ENCODE results near the gene IGFL2.
"Not testable (repeated sequence)": the region's sequence is repeated elsewhere in the genome, so short reads cannot be mapped to it uniquely, and the experiment has no call there.

IGFL2 gene

DNA sequence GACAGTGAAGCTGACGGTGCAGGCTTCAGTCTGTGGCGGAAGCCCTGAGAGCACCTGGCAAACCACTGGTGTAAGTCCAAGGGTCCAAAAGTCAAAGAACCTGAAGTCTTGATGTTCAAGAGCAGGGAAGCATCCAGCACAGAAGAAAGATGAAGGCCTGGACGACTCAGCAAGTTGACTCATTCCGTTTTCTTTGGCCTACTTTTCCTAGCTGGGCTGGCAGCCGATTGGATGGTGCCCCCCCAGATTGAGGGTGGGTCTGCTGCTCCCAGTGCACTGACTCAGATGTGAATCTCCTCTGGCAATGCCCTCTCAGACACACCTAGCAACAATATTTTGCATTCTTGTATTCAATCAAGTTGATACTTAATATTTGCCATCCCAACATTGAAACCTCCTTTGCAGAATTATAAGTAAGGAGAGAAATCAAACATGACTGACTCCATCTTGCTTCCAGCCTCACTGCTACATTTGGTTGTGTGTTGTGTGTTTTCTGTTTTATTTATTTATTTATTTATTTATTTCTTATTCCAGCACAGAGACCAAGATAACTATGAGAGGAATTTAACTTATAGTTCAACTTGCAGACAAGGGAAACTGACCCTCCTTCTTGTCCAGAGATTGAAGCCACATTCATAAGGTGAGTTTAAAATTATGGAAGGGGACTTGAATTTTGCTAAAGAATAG lies 32.8 kb downstream of the IGFL2 start:
- Histone ChIP-seq H3K27ac (ENCODE audit: low read length) (no peak overlapping the region), H3K4me3 (ENCODE audit: low read depth in 1 of 2, low read length in 2 of 2) (no peak overlapping the region), H3K9ac (ENCODE audit: low read depth, low read length) (no peak overlapping the region), H3K9me3 (ENCODE audit: insufficient read depth, low read length, severe bottlenecking) (no peaks in the 10 kb centered on the region), H3K4me1 (ENCODE audit: insufficient read depth, low read length) (no peaks in the 10 kb centered on the region), H4K20me1 (ENCODE audit: insufficient read depth, low read length) (0 out of 2 replicates have a peak, but pooled peaks cover 3% of the 10 kb centered on the region), H3K27me3 (ENCODE audit: insufficient read depth, low read length, poor library complexity) (peaks cover 9% of the 10 kb centered on the region), H2AFZ (ENCODE audit: low read depth, low read length) (no peak overlapping the region), H3K4me2 (ENCODE audit: insufficient read depth, low read length) (no peak overlapping the region), H3K36me3 (ENCODE audit: insufficient read depth, low read length) (no peaks in the 10 kb centered on the region), H3K79me2 (ENCODE audit: insufficient read depth, low read length) (no peaks in the 10 kb centered on the region)
- ATAC-seq (ENCODE audit: insufficient read depth, low read depth) (no peak), DNase-seq (no peak)
- TF ChIP-seq EZH2 (IDR thresholded peaks at IDR 0.05; ENCODE audit: borderline replicate concordance, low read depth, low read length, severe bottlenecking), result no peak
- TF ChIP-seq, protein P1, sequence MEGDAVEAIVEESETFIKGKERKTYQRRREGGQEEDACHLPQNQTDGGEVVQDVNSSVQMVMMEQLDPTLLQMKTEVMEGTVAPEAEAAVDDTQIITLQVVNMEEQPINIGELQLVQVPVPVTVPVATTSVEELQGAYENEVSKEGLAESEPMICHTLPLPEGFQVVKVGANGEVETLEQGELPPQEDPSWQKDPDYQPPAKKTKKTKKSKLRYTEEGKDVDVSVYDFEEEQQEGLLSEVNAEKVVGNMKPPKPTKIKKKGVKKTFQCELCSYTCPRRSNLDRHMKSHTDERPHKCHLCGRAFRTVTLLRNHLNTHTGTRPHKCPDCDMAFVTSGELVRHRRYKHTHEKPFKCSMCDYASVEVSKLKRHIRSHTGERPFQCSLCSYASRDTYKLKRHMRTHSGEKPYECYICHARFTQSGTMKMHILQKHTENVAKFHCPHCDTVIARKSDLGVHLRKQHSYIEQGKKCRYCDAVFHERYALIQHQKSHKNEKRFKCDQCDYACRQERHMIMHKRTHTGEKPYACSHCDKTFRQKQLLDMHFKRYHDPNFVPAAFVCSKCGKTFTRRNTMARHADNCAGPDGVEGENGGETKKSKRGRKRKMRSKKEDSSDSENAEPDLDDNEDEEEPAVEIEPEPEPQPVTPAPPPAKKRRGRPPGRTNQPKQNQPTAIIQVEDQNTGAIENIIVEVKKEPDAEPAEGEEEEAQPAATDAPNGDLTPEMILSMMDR (IDR thresholded peaks at IDR 0.05; ENCODE audit: borderline replicate concordance, extremely low read depth, low read length, poor library complexity, severe bottlenecking), result no peak

DNA sequence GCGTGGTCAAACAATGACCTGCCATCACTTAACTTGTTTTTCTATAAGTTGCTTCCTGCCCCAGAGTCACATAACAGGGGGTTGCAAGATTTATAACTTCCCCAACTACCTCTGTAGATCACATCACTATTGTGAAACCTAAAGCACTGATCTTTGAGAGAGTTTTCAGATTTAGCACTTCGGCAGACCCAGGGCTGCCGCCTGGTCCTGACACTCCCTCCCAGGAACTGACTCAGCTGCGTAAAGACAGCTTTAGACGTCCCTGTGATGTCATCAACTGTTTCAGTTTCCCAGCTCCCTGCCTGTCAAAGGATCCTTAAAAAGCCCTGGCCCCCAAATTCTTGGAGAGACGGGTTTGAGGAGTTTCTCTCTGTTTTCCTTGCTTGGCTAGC lies 33.3 kb downstream of the IGFL2 start:
- no peak overlapping the region for H2AFZ ChIP-seq (ENCODE audit: low read depth, low read length)
- no peak overlapping the region for H3K27ac ChIP-seq (ENCODE audit: low read length)
- H3K9me3 ChIP-seq (ENCODE audit: insufficient read depth, low read length, severe bottlenecking), result no peaks in the 10 kb centered on the region
- no peak overlapping the region for H3K9ac ChIP-seq (ENCODE audit: low read depth, low read length)
- no peak for DNase-seq
- no peak overlapping the region for H3K4me3 ChIP-seq (ENCODE audit: low read depth in 1 of 2, low read length in 2 of 2)
- TF ChIP-seq EZH2 (IDR thresholded peaks at IDR 0.05; ENCODE audit: borderline replicate concordance, low read depth, low read length, severe bottlenecking), result no peak
- TF ChIP-seq, protein P1 (IDR thresholded peaks at IDR 0.05; ENCODE audit: borderline replicate concordance, extremely low read depth, low read length, poor library complexity, severe bottlenecking), result no peak
- no peak for ATAC-seq (ENCODE audit: insufficient read depth, low read depth)
- H3K36me3 ChIP-seq (ENCODE audit: insufficient read depth, low read length), result no peaks in the 10 kb centered on the region
- H3K27me3 ChIP-seq (ENCODE audit: insufficient read depth, low read length, poor library complexity), result peaks cover 9% of the 10 kb centered on the region
- no peak overlapping the region for H3K4me2 ChIP-seq (ENCODE audit: insufficient read depth, low read length)
- no peaks in the 10 kb centered on the region for H3K79me2 ChIP-seq (ENCODE audit: insufficient read depth, low read length)
- H4K20me1 ChIP-seq (ENCODE audit: insufficient read depth, low read length), result 0 out of 2 replicates have a peak, but pooled peaks cover 3% of the 10 kb centered on the region
- H3K4me1 ChIP-seq (ENCODE audit: insufficient read depth, low read length), result no peaks in the 10 kb centered on the region

DNA sequence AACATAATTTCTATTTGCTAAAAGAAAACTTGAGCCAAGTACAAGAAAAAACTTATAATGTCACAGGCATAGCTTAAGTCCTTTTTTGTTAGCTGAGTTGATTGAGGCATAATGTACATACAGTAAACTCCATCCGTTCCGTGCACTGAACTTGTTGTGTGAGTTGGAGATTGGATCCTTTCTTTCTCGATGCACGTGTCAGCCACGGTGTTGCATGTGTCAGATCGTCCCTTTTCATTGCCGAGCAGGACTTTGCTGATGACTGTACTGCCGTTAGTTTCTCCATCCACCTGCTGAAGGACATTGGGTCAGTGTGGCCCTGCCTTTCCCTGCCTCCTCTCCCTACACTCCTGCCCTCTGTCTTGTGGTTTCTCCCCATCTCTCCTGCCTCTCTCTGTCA lies 34.4 kb downstream of the IGFL2 start:
- no peaks in the 10 kb centered on the region for H3K9me3 ChIP-seq (ENCODE audit: insufficient read depth, low read length, severe bottlenecking)
- H3K4me3 ChIP-seq (ENCODE audit: low read depth in 1 of 2, low read length in 2 of 2), result no peak overlapping the region
- no peak for ATAC-seq (ENCODE audit: insufficient read depth, low read depth)
- H2AFZ ChIP-seq (ENCODE audit: low read depth, low read length), result no peak overlapping the region
- H3K27me3 ChIP-seq (ENCODE audit: insufficient read depth, low read length, poor library complexity), result peaks cover 9% of the 10 kb centered on the region
- no peak for TF ChIP-seq EZH2 (IDR thresholded peaks at IDR 0.05; ENCODE audit: borderline replicate concordance, low read depth, low read length, severe bottlenecking)
- TF ChIP-seq, protein P1 (IDR thresholded peaks at IDR 0.05; ENCODE audit: borderline replicate concordance, extremely low read depth, low read length, poor library complexity, severe bottlenecking), result no peak
- H3K36me3 ChIP-seq (ENCODE audit: insufficient read depth, low read length), result no peaks in the 10 kb centered on the region
- H3K4me1 ChIP-seq (ENCODE audit: insufficient read depth, low read length), result no peaks in the 10 kb centered on the region
- H3K4me2 ChIP-seq (ENCODE audit: insufficient read depth, low read length), result no peak overlapping the region
- no peak for DNase-seq
- no peak overlapping the region for H3K27ac ChIP-seq (ENCODE audit: low read length)
- H3K9ac ChIP-seq (ENCODE audit: low read depth, low read length), result no peak overlapping the region
- H3K79me2 ChIP-seq (ENCODE audit: insufficient read depth, low read length), result no peaks in the 10 kb centered on the region
- H4K20me1 ChIP-seq (ENCODE audit: insufficient read depth, low read length), result 0 out of 2 replicates have a peak, but pooled peaks cover 3% of the 10 kb centered on the region

DNA sequence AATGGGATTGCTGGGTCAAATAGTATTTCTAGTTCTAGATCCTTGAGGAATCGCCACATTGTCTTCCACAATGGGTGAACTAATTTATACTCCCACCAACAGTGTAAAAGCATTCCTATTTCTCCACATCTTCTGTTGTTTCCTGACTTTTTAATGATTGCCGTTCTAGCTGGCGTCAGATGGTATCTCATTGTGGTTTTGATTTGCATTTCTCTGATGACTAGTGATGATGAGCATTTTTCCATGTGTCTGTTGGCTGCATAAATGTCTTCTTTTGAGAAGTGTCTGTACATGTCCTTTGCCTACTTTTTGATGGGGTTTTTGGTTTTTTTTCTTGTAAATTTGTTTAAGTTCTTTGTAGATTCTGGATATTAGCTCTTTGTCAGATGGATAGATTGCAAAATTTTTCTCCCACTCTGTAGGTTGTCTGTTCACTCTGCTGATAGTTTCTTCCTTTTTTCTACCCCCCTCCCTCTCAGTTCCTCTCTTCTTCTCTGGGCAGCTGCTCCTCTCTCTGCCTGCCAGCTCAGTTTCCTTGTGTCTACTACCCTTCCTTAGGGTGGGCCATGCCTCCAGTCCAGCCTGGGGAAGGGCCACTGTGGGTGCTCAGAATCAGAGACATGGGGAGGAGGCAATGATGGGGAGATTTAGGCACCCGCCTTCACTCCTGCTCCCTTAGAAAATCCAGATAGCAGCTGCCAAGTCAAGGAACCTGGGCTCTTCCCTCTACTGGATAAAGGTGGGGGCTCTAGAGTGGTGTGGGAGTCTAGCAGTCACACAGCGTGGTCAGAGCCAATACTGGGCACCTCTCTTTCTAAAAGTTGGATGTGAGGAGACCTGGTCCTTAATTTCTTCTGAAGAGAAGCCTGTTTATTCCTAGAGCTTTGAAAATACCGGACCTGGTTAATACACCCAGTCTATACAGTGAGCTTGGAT lies 37.0 kb downstream of the IGFL2 start:
- H3K4me1 ChIP-seq (ENCODE audit: insufficient read depth, low read length); H3K9me3 ChIP-seq (ENCODE audit: insufficient read depth, low read length, severe bottlenecking); H3K9ac ChIP-seq (ENCODE audit: low read depth, low read length); H3K4me3 ChIP-seq (ENCODE audit: low read depth in 1 of 2, low read length in 2 of 2); H3K27ac ChIP-seq (ENCODE audit: low read length); DNase-seq; H3K4me2 ChIP-seq (ENCODE audit: insufficient read depth, low read length); ATAC-seq (ENCODE audit: insufficient read depth, low read depth); H4K20me1 ChIP-seq (ENCODE audit: insufficient read depth, low read length); H2AFZ ChIP-seq (ENCODE audit: low read depth, low read length); H3K36me3 ChIP-seq (ENCODE audit: insufficient read depth, low read length); H3K79me2 ChIP-seq (ENCODE audit: insufficient read depth, low read length): not testable (repeated sequence)
- peaks cover 14% of the 10 kb centered on the region for H3K27me3 ChIP-seq (ENCODE audit: insufficient read depth, low read length, poor library complexity)

Data from DND-41 (cell line).